ENCODE measurements around the gene ESR1.

- TF ChIP-seq CTCF (IDR thresholded peaks at IDR 0.05; ENCODE audit: extremely low read depth in 1 of 2, insufficient read depth in 1 of 2, low read depth in 1 of 2, low read length in 2 of 2), result no peak
- no peak for TF ChIP-seq JUN (IDR thresholded peaks at IDR 0.05; ENCODE audit: borderline replicate concordance, insufficient read depth, insufficient read length, low read depth)
- no peak for TF ChIP-seq EZH2 (IDR thresholded peaks at IDR 0.05; ENCODE audit: borderline replicate concordance, low read depth, low read length, severe bottlenecking)
- TF ChIP-seq POLR2A (IDR thresholded peaks at IDR 0.05; ENCODE audit: low read depth, low read length), result no peak
- no peak for TF ChIP-seq GATA2 (IDR thresholded peaks at IDR 0.05; ENCODE audit: insufficient read depth, insufficient read length, low read depth, low read length)
- TF ChIP-seq POLR2AphosphoS5 (IDR thresholded peaks at IDR 0.05; ENCODE audit: insufficient read depth, low read depth, low read length), result no peak
- no peak for TF ChIP-seq MYC (IDR thresholded peaks at IDR 0.05; ENCODE audit: low read depth, low read length)
Observed at GRCh38 chr6:151961809-151962208, 154.3 kb downstream of the ESR1 start.
